GM12873 (cell line): Measurements from ENCODE around the gene PPP4R1.

ENCODE experiments used
- CTCF ChIP-seq: IDR thresholded peaks from 2 replicates; pipeline ENCODE4 v1.5.1; 2012; ENCODE audit warnings: low read depth, mild to moderate bottlenecking, moderate library complexity, low read length, control low read depth; ENCODE audit not compliant: insufficient read depth; ENCODE audit errors: missing control alignments

The PPP4R1 gene

GRCh38 chr18:9637036-9637767 lies 22.8 kb upstream of the PPP4R1 start:
- TF ChIP-seq CTCF, result no peak

GRCh38 chr18:9634856-9635255 lies 20.5 kb upstream of the PPP4R1 start:
- no peak for TF ChIP-seq CTCF

DNA sequence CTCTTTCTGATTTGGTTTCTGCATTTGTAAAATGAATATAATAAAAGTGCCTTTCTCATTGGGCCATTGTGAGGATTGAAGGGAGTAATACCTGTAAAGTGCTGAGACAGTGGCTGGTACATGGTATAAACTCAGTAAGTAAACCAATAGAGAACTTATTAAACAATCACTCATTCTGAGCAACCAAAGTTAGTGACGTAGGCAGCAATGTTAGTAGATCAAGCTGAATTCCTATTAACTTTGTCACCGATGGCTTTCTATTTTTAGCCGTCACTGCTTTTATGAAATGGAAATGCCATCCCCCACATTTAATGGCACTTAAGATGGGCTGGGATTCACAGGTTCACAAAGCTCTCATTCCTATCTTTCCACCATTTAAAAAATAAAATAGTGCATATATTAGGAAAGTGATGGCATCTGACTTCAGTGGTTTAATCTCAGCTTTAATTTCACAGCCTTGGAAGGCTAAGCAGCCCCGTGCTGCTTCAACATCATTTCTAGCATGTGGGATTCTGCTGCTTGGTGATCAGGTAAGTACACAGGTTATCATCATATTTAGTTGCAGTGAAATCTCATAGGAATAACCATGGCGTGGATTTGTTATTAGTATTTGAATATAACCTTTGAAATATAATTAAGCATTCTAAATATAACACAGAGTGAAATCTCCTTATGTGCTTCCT lies 17.6 kb upstream of the PPP4R1 start:
- no peak for TF ChIP-seq CTCF

DNA sequence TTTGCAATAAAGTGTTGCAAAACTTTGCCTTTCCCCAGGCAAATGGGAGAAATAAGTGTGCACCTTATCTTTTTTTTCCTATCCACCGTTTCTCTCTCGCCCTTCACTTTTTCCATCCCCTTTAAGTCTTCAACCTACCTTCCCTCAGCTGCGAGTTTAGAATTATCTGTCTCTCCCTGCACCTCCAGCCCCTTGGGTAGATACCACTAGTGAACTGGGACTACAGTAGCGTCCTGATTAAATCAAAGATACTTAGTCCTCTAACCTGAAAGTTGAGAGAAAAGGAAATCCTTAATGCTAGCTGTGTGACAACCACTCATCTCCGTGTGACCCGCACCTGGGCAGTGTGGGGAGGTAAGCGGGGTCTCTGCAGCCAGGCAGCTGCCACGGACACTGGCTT lies 16.1 kb upstream of the PPP4R1 start:
- no peak for TF ChIP-seq CTCF

DNA sequence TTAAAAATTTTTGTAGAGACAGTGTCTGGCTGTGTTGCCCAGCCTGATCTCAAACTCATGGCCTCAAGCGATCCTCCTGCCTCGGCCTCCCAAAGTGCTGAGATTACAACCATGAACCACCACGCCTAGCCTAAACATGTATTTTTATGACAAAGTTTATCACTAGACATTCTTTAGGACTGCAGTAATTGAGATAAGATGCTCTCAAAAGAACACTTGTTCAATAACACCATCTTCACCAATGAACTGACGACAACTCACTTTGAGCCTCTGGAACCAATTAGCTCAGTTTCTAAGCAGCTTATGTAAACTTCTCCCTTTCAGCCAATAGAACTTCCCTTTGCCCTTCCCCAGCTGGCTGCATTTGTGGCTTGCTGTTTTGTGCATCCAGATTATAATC lies 15.3 kb upstream of the PPP4R1 start:
- no peak for TF ChIP-seq CTCF

DNA sequence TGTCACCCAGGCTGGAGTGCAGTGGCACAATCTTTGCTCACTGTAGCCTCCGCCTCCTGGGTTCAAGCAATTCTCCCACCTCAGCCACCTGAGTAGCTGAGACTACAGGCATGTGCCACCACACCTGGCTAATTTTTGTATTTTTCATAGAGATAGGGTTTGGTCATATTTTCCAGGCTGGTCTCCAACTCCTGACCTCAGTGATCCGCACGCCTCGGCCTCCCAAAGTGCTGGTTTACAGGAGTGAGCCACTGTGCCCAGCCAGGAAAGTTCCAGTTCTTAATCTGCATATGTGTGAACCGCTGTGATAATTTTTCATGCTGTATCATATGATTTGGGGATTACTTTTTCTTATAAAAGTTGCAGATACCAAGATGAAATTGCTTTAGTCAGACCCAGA lies 14.6 kb upstream of the PPP4R1 start:
- no peak for TF ChIP-seq CTCF

DNA sequence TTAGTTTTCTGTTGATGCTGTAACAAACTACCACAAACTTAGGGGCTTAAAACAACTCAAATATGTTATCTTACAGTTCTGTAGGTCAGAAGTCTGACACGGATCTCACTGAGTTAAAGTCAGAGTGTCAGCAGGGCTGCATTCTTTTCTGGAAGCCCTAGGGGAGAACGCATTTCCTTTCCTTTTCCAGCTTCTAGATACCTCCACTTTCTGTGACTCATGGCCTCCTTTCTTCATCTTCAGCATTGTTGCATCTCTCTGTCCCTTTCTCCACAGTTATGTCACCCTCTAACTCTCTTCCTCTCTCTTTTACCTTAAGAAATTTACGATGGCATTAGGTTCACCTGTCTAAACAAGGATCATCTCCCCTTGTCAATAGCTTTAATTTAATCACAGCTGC lies 13.3 kb upstream of the PPP4R1 start:
- TF ChIP-seq CTCF, result no peak
